Mesenteric fat pad (tissue), 1 donor: ENCODE results near the gene TMEM135. TPM values are rescaled to one million over a fixed set of nuclear protein-coding genes. Genes with fewer than 3 reads are reported as not detected.
"Not testable (repeated sequence)": the region's sequence is repeated elsewhere in the genome, so short reads cannot be mapped to it uniquely, and the experiment has no call there.

Experiments
- DNase-seq: peaks from one replicate; pipeline ENCODE4 v3.0.0-alpha.2; 2020; ENCODE audit warnings: low spot score
- long read RNA-seq: library from polyadenylated mRNA; unstranded; transcript quantifications from one replicate; pipeline ENCODE4 v2.0.0, GENCODE V29; 2020
- total RNA-seq: library from RNA; stranded (reverse); fragmentation: NEBNext Ultra II Directional; extraction: Animal tissue kit (Norgen Biotek cat#: 25700); gene quantifications from one replicate; pipeline ENCODE4 v1.2.1, GENCODE V29; 2021
- donor health status: DM: yes; HTN: yes; CAD: no.

TMEM135 gene
- 64.3 TPM for total RNA-seq
- long read RNA-seq, transcript TMEM135-201 (15 exons, 2,433 nt) = major isoform, 13 of 39 reads
- long read RNA-seq, partial matches to known transcripts = 6 of 39 reads
- long read RNA-seq, other reads (novel, unspliced or antisense) = 16 of 39 reads

DNA sequence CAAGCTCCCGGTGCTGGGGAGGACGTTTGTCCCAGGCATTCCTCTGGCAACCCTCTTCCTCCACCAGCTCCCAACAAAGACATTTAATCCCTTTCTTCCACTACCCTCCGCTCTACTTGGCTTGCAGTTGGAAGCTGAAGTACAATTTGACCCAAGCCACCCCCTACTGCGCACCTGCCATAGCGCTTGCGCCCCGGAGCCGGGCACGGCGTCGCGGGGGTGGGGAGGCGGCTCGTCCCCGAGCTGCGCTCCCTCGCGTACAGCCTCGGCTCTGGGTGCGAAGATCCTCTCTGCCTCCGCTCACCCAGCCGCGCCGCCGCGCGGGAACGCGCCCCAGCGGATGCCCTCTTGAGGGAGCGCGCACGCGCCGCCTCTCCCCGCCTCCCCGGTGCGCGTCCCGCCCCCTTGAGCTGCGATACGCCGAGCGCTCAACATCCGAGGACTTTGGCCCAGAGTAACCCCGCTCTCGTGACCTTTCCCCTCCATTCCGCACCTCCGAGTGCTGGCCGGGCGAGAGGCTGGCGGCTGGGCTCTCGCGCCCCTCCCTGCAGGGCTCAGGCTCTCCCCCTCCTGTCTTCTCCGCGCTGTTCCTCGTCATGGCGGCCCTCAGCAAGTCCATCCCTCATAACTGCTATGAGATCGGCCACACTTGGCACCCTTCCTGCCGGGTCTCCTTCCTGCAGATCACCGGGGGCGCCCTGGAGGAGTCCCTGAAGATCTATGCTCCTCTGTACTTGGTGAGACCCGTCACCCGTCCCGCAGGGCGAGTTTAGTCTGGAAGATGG lies at the start of gene TMEM135:
Gene TMEM135, plus strand, starts transcription at position 485 of the 785 bp plus-strand sequence. Its CDS starts 112 bp downstream, at position 597.
- peak; percentile 96 for DNase-seq

DNA sequence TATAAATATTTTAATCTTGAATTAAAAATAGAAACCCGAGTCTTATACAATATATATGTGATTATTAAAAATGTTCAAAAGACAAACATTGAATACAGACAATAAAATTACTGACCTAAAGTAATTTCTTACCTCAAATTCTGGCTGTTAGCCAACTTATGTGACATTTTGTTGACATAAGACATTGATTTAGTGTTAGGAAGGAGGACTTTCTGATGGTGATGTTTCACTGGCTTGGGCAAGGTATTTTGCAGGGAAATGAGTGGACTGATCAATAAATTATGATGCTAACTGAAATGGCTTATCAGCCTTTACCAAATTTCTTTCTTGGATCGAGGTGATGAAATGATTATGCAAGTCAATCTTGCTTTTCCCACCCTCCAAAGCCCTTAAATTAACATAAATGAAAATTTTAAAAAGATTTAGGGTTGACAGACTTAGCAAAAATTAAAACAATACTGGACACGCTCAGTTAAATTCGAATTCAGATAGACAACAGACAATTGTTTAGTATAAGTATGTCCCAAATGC lies 49.3 kb upstream of the TMEM135 start:
- no peak for DNase-seq

DNA sequence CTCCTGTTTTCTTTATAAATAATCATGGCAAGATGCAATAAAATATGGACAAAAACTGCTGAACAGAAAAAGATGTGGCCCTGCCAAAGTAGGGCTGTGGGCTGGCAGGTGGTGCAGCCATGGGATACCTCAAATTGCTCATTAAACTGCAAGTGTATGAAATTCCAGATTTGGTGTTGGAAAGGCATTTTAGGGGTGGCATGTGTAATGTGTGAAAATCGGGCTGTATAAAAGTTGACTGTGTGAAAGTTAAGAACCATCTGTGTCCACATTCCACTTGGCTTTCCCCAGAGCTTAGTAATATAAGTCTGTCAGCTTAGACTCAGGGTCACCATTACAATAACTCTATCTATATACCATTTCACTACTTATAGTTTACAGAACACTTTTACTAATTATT lies 47.7 kb upstream of the TMEM135 start:
- no peak for DNase-seq

DNA sequence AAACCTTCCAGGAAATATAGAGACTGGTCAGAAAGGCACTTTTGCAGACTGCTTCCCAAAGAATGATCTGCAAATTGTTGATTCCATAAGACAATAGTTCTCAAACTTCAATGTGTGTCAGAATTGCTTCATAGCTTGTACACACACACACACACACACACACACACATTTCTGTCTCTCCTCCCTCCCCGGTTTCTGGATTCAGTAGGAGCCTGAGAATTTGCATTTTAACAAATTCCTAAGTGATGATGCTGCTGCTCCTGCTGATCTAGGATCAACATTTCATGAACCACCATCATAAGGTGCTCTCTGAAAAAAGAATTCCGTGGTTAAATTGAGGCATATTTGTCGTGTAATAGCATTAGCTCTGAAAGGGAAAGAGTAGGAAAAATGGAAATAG lies 47.2 kb upstream of the TMEM135 start:
- no peak for DNase-seq

DNA sequence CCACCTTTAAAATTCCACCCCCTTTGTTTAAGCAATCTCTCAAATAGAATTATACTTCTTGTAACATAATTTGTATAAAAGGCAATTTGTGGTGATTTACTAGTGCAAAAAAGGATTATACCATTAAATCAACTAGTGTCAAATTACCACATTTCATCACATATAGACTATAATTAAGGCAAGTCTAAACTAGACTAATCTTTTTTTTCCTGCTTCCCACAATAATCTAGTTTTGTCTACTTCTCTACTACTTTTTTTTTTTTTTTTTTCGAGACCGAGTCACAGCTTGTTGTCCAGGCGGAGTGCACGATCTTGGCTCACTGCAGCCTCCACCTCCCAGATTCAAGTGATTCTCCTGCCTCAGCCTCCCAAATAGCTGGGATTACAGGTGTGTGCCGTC lies 46.4 kb upstream of the TMEM135 start:
- no peak for DNase-seq

DNA sequence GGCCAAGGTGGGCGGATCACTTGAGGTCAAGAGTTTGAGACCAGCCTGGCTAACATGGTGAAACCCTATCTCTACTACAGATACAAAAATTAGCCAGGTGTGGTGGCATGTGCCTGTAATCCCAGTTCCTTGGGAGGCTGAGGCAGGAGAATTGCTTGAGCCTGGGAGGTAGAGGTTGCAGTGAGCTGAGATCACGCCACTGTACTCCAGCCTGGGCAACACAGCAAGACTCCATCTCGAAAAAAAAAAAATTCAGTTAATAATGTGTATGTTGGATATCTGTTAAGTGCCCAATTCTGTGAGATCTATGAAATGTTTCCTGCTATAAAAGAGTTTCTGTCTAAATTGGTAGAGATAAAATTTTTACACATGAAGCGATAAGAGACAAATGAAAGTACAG lies 45.4 kb upstream of the TMEM135 start:
- DNase-seq = not testable (repeated sequence)

DNA sequence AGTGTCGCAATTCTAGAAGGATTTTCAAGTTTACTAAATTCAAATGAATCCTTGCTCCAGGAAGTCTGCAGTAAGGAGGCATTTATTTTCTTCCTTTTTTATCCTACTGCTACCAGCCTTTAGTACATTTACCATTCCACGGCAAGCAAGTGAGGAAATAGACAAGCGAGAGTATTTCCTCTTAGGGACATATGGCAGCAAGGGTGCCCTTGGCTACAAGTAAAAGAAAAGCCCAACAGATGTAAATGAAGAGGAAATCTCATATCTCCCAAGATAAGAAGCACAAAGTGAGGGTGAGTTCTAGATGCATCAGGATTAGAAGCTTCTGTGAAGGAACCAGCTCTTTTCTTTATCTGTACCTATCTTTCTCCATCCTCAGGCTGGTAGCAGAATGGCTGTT lies 44.7 kb upstream of the TMEM135 start:
- DNase-seq = no peak

DNA sequence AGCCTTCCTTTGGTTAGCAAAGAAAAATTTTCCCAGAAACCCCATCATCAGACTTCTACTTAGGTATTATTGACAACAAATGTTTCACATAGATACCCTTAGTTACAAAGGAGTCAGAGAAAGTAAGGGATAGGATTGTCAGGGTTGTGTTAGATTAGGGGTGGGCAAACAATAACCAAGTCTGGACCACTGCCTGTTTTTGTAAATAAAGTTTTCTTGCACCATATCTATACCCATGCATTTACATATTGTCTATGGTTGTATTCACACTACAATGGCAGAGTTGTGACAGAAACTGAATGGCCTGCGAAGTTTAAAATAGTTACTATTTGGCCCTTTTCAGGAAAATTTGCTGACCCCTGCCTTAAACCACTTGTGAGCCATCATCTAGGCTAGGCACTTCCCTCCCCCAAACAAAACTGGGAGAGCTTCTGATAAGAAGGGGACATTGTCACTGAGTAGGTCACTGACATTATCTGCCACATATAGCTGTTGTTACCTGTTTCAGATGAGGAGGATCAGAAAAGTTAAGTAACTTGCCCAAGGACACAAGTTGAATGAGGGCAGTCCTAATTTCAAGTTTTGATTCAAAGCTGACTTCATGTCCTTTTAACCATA lies 40.7 kb upstream of the TMEM135 start:
- no peak for DNase-seq

DNA sequence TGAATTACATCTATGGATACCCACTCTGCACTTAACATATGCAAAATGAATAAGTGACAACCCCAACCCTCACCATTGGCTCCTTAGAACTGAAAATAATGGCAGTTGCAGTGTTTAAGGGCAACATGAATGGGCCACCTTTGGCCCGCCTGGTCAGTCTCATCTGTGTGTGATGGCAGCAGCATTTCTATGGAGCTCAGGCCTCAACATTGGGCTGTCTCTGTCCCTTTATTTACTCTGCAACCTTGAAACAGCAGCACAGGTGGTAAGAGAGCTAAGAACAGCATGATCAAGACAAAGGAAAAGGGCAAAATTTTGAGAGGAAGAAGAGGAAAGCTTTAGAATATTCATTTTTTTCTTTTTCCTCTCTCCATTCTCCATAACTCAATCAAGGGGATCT lies 38.3 kb upstream of the TMEM135 start:
- DNase-seq = no peak

DNA sequence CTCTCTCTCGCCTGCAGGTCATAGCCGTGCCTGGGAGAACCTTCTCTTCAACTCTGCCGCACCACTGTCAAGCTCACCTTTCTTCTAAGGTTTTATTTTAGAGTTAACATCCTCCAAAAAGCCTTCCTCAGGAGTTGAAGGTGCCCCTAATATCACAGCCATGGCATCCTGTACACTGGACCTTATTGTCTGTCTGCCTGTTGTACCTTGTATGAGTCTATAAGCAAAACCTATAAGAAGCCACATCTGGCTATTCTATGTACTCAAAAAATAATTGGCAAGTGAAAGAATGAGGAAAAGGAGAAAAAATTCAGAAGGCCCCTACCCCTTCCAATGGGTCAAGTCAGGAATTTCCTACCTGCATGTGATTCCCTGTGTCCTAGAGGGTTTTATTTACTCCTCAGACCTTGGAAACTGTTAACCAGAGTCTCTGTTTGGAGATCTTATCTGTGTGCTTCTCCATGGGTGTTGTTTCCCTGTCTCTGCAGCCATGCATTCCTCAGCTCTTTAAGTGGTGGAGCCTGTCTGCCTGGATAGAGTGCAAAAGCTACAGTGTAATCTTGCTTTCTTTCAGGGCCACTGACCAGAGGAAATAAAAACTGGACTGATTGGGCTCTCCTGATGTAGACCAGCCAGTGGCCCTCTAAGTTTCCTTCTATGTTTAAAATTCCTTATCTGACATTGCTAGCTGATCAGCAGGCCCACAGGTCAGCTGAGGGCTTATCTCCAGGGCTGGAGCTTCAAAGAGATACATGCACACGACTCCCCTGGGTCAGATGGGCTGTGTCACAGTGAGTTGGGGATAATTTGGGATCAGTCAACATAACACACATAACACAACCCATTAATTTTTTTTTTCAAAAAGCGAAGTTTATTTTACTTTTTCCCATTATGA lies 37.6 kb upstream of the TMEM135 start:
- DNase-seq = no peak

DNA sequence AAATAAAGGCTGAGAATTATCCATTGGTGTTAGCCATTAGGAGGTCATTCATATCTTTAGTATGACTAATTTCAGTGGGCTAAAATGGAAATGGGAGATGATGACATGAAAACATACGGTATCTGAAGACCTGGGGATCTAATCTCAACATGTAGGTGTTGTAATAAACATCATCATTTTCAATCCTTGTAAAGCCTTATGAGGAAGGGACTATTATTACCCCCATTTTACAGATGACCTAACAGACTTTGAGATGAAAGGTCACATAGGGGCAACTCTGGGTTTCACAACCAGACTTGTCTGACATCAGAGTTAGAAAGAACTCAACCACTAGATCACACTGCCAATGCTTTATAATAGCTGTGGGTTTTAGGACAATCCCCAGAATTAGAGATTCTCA lies 34.8 kb upstream of the TMEM135 start:
- DNase-seq = no peak

DNA sequence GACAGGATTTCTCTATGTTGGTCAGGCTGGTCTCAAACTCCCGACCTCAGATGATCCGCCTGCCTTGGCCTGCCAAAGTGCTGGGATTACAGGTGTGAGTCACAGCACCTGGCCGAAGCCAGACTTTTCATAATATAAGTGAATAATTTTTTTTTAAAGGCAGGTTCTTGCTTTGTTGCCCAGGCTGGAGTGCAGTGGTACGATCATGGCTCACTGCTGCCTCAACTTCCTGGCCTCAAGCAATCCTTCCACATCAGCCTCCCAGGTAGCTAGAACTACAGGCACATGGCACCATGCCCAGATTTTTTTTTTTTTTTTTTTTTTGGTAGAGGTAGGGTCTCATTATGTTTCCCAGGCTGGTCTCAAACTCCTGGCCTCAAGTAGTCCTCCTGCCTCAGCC lies 33.5 kb upstream of the TMEM135 start:
- DNase-seq = not testable (repeated sequence)

DNA sequence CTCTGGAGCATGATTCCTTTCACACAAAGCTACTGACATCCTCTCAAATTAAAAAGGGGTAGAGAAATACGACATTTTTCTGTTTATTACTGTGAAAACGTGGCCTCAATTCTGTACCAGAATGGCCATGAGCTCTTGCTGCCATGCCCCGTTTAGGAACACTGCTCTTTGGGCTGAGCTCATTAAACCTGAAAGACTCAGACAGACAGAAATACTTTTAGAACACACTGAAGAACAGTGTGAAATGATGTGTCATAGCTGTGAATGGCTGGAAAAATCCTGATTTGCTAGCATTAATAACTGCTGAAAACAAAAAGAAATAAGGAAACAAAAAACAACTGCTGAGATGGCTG lies 32.2 kb upstream of the TMEM135 start:
- DNase-seq = no peak

DNA sequence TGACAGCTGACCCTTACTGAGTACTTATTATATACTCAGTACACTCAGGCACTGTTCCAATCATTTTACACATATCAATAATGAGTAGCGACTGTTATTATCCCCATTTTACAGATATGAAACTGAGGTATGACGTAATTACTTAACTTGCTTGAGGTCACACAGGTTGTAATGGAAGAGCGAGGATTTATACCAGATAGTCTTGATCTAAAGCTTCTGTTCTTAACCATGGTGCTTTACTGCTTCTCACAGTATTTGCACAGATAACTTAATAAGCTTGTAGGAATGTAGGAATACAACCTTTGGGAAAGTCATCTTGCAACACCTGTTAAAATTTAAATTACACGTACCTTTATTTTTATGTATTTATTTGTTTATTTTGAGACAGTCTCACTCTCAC lies 31.7 kb upstream of the TMEM135 start:
- DNase-seq = no peak

DNA sequence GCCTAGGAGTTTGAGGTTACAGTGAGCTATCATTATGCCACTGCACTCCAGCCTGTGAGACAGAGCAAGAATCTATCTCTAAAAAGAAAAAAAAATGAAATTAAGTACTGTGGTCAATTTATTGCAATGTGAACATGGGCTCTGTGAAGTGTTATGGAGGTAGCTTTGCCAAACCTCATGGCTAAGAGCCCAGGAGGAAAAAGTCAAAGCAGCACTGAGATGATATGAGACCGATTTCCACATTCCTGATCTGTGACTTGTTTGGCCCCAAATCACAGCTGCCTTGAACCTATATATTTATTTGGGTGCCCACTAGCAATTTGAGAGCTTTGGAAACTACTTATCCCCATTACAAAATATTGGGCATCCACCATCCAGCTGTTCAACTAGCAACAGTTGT lies 29.8 kb upstream of the TMEM135 start:
- no peak for DNase-seq

DNA sequence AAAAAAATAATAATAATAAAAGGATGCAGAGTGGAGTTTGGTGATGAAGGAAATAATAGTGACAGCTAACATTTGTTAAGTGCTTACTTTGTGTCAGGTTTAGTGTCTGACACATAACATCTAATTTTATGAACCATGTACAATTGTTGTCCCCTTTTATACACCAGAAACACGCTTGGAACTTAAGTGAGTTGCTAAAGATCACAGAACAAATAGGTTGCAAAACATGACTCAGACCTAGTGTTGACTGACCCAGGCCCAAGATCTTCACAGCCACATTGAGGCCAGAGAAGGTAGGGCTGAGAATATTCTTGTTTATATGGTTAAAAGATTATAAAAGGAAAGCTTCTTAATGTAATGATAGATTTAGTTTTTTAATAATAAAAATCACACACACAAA lies 25.6 kb upstream of the TMEM135 start:
- DNase-seq = no peak

DNA sequence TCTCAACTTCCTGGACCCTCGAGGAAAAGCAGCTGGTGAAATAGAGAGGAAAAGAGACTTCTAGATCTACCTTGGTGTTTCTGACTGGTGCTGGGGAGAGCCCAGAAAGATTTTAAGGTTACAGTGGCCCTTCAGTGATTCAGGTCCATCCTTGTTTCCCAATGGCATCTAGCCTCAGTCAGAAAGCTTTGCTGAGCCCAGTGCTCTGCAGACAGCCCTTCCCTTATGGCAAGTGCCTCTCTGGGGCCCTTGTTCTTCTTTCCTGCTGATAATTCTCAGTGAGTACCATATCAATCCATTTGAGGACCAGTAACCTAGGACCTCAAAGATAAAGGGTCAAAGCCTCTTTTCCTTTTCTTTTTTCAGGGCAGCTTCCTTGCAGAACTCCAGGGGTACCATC lies 25.1 kb upstream of the TMEM135 start:
- no peak for DNase-seq

DNA sequence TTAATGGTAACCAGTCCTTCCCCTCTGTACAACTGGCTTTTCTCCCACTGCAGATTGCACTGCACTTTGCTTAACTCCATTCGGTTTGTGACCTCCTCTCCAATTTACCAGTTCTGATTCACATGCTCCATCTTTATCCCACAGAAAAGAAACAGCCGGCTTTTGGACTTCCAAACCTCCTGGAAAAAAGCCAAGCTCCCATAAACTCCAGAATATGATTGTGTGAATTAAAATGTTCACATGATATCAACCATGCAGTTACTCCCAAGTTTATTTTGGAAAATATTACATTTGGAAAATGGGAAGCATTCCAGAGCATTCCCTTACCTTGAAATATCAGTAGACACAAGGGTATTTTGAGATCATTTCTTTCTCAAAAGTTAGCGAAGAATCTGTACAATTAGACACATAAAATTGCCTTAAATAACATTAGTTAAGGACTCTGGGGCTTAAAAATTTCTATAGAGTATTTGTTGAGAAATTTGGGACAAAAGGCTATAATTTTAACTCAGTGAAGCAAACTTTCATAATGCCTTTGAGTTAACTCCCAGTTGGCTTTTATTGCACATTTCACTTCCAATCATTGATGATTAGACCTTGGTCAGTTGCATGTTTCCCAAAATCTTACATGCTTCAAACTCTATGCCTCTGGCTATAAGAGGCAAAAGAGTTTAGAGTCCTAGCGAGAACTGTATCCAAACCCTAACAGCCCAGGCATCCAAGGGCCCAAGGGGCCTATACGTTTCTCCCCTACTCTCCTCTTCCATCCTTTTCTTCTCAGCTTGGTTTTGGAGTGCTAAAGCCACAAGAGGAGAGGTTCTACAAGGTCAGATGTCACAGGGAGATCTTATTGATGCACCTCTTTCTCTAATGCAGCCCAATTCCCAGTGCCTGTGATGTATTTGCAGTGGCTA lies 23.6 kb upstream of the TMEM135 start:
- no peak for DNase-seq

DNA sequence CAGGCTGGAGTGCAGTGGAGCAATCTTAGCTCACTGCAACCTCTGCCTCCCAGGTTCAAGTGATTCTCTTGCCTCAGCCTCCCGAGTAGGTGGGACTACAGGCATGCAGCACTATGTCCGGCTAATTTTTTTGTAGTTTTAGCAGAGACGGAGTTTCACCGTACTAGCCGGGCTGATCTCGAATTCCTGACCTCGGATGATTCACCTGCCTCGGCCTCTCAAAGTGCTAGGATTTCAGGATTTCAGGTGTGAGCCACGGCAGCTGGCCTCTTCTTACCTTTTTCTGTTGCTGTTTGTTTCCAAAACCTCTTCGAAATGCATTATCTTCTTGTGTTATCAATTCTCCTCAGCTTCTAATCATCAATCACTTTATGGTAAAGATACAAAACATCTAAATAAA lies 22.1 kb upstream of the TMEM135 start:
- DNase-seq = no peak

DNA sequence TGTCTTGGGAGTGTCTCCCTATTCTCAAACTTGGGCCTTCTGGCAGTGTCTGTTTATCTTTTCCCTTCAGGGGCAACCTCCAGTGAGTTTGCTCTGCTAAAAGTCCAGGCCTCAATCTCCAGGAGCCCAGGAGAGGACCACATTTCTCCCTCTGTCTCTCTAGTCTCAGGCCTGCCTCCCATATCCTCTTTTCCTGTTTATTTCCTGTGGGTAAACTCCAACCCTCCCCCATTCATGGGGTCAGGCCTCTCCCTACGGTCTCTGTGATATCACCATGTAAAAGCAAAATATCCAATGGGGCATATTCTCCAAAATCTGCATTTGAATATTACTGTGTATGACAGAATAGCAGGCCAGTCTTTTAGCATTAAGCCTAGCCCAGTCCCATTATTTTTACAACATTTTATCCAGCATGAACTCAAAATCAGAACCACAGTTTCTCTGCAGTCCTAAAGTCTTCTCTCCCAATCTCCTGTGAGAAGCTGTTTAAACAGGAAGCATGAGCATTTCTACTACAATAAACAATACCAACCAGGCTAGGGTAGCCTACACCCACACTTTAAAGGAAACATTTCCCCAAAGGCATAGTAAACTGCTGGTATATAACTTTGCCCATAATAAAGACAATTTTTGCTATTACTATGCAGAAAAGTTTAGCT lies 18.0 kb upstream of the TMEM135 start:
- DNase-seq = no peak
